Testis (tissue), 3 donors: ENCODE results near the gene ZDHHC8. TPM values are rescaled to one million over a fixed set of nuclear protein-coding genes. Genes with fewer than 3 reads are reported as not detected.

Source experiments
- DNase-seq: peaks from one replicate; pipeline ENCODE4 v3.0.0-alpha.2; 2019
- H3K27ac ChIP-seq, 2 donors: fragments of 200-600 bp; sonication (generic); one replicate each; pipeline ENCODE4 v1.5.1; 2019
- H3K27me3 ChIP-seq: fragments of 200-600 bp; sonication (generic); one replicate; pipeline ENCODE4 v1.5.1; 2019
- H3K36me3 ChIP-seq: fragments of 200-600 bp; sonication (generic); one replicate; pipeline ENCODE4 v1.5.1; 2017; ENCODE audit warnings: low read depth; ENCODE audit errors: missing control alignments
- H3K4me1 ChIP-seq: fragments of 200-600 bp; sonication (generic); one replicate; pipeline ENCODE4 v1.5.1; 2019
- H3K4me3 ChIP-seq, 2 donors: fragments of 200-600 bp; sonication (generic); one replicate each; pipeline ENCODE4 v1.5.1; 2017 to 2019
- H3K9me3 ChIP-seq: fragments of 200-600 bp; sonication (generic); one replicate; pipeline ENCODE4 v1.5.1; 2017
- CTCF ChIP-seq, 3 experiments: fragments of 450-650 bp in 2 of 3; fragments of 200-600 bp in 1 of 3; sonication (generic) in 1 of 3; IDR thresholded peaks; one replicate each; pipeline ENCODE4 v1.5.1; 2016 to 2019; ENCODE audit warnings: antibody characterized with exemption in 3 of 3, mild to moderate bottlenecking in 2 of 3, moderate library complexity in 1 of 3
- POLR2A ChIP-seq: fragments of 450-650 bp; IDR thresholded peaks from one replicate; pipeline ENCODE4 v1.6.1; 2017; ENCODE audit warnings: antibody characterized with exemption, mild to moderate bottlenecking, moderate library complexity
- WGBS, 2 donors: methylation state at CpG; one replicate each; pipeline ENCODE4 v1.1.5; 2018; 5-methylcytosine and 5-hydroxymethylcytosine counted together
- intact Hi-C: fragments of 100-400 bp; cut with DNase I; formaldehyde crosslinking; loops from one replicate; pipeline ENCODE4 v1.15.1; 2023; ENCODE audit warnings: low total_unique reads
- polyA plus RNA-seq: library from polyadenylated mRNA; stranded (reverse); fragments of 350-450 nt; fragmentation: Illumina TruSeq; extraction: RNeasy Lipid Tissue Mini Kit (QIAGEN cat#74804); gene quantifications from one replicate; pipeline ENCODE4 v1.2.3, GENCODE V29; 2014; ENCODE audit warnings: low read depth, low replicate concordance; ENCODE audit not compliant: insufficient read depth
- total RNA-seq, 2 donors: library from RNA; depleted of rRNA; stranded (reverse); fragments of >200 nt; gene quantifications; one replicate each; pipeline ENCODE4 v1.2.3, GENCODE V29; 2016

ZDHHC8 gene
- total and polyA plus RNA-seq, 3 donors from 2014 or later: 34.0 to 44.0 (median 40.9) TPM

- Histone ChIP-seq H3K27ac (no peak overlapping the region), H3K4me3 (no peak overlapping the region), H3K36me3 (no peaks in the 10 kb centered on the region), H3K9me3 (no peaks in the 10 kb centered on the region), H3K4me1 (peaks cover 37% of the 10 kb centered on the region), H3K27me3 (no peaks in the 10 kb centered on the region)
- TF ChIP-seq CTCF (IDR thresholded peaks at IDR 0.05): no peak
- DNase-seq: no peak
- WGBS, 2 donors: 94 to 96% methylated on average over 20 of the region's 20 CpGs
- intact Hi-C loops: no loop called here
Measured at GRCh38 chr22:20085651-20086050, 46.0 kb upstream of the ZDHHC8 start.

- H3K36me3 ChIP-seq: no peaks in the 10 kb centered on the region
- WGBS, 2 donors: 91 to 94% methylated on average over 24 of the region's 24 CpGs
- intact Hi-C loops: no loop called here
- DNase-seq: no peak
- no peaks in the 10 kb centered on the region for H3K27me3 ChIP-seq
- no peak overlapping the region for H3K4me3 ChIP-seq
- H3K9me3 ChIP-seq: no peaks in the 10 kb centered on the region
- peaks cover 34% of the 10 kb centered on the region for H3K4me1 ChIP-seq
- TF ChIP-seq CTCF (IDR thresholded peaks at IDR 0.05) (no peak), POLR2A (no peak)
- H3K27ac ChIP-seq: no peak overlapping the region
Measured at GRCh38 chr22:20086101-20086599, 45.5 kb upstream of the ZDHHC8 start.

- WGBS, 2 donors: 97 to 98% methylated on average over 5 of the region's 5 CpGs
- TF ChIP-seq CTCF (IDR thresholded peaks at IDR 0.05): no peak
- TF ChIP-seq POLR2A: no peak
- intact Hi-C loops: no loop called here
- Histone ChIP-seq H3K4me1 (peaks cover 28% of the 10 kb centered on the region), H3K27me3 (no peaks in the 10 kb centered on the region), H3K4me3 (no peak overlapping the region), H3K27ac (no peak overlapping the region), H3K36me3 (no peaks in the 10 kb centered on the region), H3K9me3 (no peaks in the 10 kb centered on the region)
- DNase-seq: no peak
Measured at GRCh38 chr22:20086763-20087162, 44.8 kb upstream of the ZDHHC8 start.

- Histone ChIP-seq H3K27ac (no peak overlapping the region), H3K4me3 (no peak overlapping the region), H3K36me3 (no peaks in the 10 kb centered on the region), H3K27me3 (no peaks in the 10 kb centered on the region), H3K9me3 (no peaks in the 10 kb centered on the region), H3K4me1 (peaks cover 25% of the 10 kb centered on the region)
- TF ChIP-seq CTCF (IDR thresholded peaks at IDR 0.05) (no peak), POLR2A (no peak)
- no peak for DNase-seq
- intact Hi-C loops: no loop called here
- 88 to 91% methylated on average over 14 of the region's 14 CpGs for WGBS, 2 donors
Measured at GRCh38 chr22:20087319-20088262, 44.0 kb upstream of the ZDHHC8 start.
